Liver (tissue), 9 donors: ENCODE data around the gene SPP1. TPM values are rescaled to one million over a fixed set of nuclear protein-coding genes. Genes with fewer than 3 reads are reported as not detected.

Experiments
- DNase-seq: peaks from one replicate; pipeline ENCODE4 v3.0.0-alpha.2; 2017; ENCODE audit warnings: low spot score
- H3K27ac ChIP-seq, 2 donors: one replicate each; pipeline ENCODE4 v1.7.0; 2013; ENCODE audit warnings: inconsistent platforms in 2 of 2, low read length in 2 of 2, control low read depth in 1 of 2, low read depth in 1 of 2, mild to moderate bottlenecking in 1 of 2
- H3K27me3 ChIP-seq, 4 donors: one replicate each; pipeline versions ENCODE4 v1.6.1 to v1.7.0; 2013; ENCODE audit warnings: low read length in 3 of 4, inconsistent platforms in 1 of 4, mild to moderate bottlenecking in 1 of 4, moderate library complexity in 1 of 4; ENCODE audit not compliant: control insufficient read depth in 4 of 4, insufficient read depth in 4 of 4
- H3K36me3 ChIP-seq, 4 donors: one replicate each; pipeline versions ENCODE4 v1.6.1 to v1.7.0; 2013; ENCODE audit warnings: low read length in 3 of 4, mild to moderate bottlenecking in 3 of 4, low read depth in 1 of 4, moderate library complexity in 1 of 4; ENCODE audit not compliant: control insufficient read depth in 4 of 4, insufficient read depth in 3 of 4
- H3K4me1 ChIP-seq, 4 donors: one replicate each; pipeline versions ENCODE4 v1.6.1 to v1.7.0; 2013; ENCODE audit warnings: low read length in 3 of 4, mild to moderate bottlenecking in 3 of 4, moderate library complexity in 1 of 4; ENCODE audit not compliant: control insufficient read depth in 4 of 4, insufficient read depth in 4 of 4
- H3K4me3 ChIP-seq, 3 donors: one replicate each; pipeline versions ENCODE4 v1.6.1 to v1.7.0; 2013; ENCODE audit warnings: low read length in 3 of 3, control low read depth in 1 of 3, low read depth in 1 of 3, mild to moderate bottlenecking in 1 of 3
- H3K9ac ChIP-seq, 2 donors: one replicate each; pipeline ENCODE4 v1.7.0; 2013; ENCODE audit warnings: low read length in 2 of 2, mild to moderate bottlenecking in 2 of 2, moderate library complexity in 2 of 2, control low read depth in 1 of 2, low read depth in 1 of 2
- H3K9me3 ChIP-seq, 4 donors: one replicate each; pipeline versions ENCODE4 v1.6.1 to v1.7.0; 2013; ENCODE audit warnings: low read length in 3 of 4; ENCODE audit not compliant: control insufficient read depth in 4 of 4
- FOXA1 ChIP-seq: IDR thresholded peaks from 2 replicates; pipeline ENCODE4 v1.6.1; 2016; ENCODE audit warnings: antibody characterized with exemption
- HNF4A ChIP-seq, 2 donors: conservative IDR thresholded peaks; 2 replicates each; pipeline ENCODE4 v1.6.1; 2016; ENCODE audit warnings: antibody characterized with exemption in 2 of 2, mild to moderate bottlenecking in 2 of 2
- HNF4G ChIP-seq: IDR thresholded peaks from 2 replicates; pipeline ENCODE4 v1.6.1; 2016; ENCODE audit warnings: antibody characterized with exemption
- JUND ChIP-seq, 2 donors: IDR thresholded peaks; 2 replicates each; pipeline ENCODE4 v1.6.1; 2016; ENCODE audit warnings: antibody characterized with exemption in 2 of 2
- NR2F2 ChIP-seq: IDR thresholded peaks from 2 replicates; pipeline ENCODE4 v1.6.1; 2016; ENCODE audit warnings: antibody characterized with exemption
- RAD21 ChIP-seq, 2 donors: IDR thresholded peaks; 2 replicates each; pipeline ENCODE4 v1.6.1; 2016; ENCODE audit warnings: antibody characterized with exemption in 2 of 2, mild to moderate bottlenecking in 2 of 2
- RXRA ChIP-seq, 2 donors: IDR thresholded peaks; 2 replicates each; pipeline ENCODE4 v1.6.1; 2017 to 2018; ENCODE audit warnings: antibody characterized with exemption in 2 of 2, mild to moderate bottlenecking in 1 of 2
- SP1 ChIP-seq: IDR thresholded peaks from 2 replicates; pipeline ENCODE4 v1.6.1; 2018; ENCODE audit warnings: antibody characterized with exemption, mild to moderate bottlenecking
- TAF1 ChIP-seq: conservative IDR thresholded peaks from 2 replicates; pipeline ENCODE4 v1.6.1; 2016; ENCODE audit warnings: antibody characterized with exemption, mild to moderate bottlenecking
- WGBS: extraction: QIAGEN DNeasy Blood & Tissue Kit; methylation state at CpG from one replicate; pipeline ENCODE4 v1.1.7; 2013; 5-methylcytosine and 5-hydroxymethylcytosine counted together
- polyA plus RNA-seq, 2 donors: library from polyadenylated mRNA; stranded (reverse) in 1 of 2; unstranded in 1 of 2; fragments of 200-250 nt in 1 of 2; fragments of >200 nt in 1 of 2; fragmentation: Nextera tagmentation in 1 of 2; extraction: Ambion mirVana in 1 of 2; gene quantifications; one replicate each; pipeline versions ENCODE4 v1.2.1 to v1.2.3, GENCODE V29; 2013 to 2015
- total RNA-seq, 2 donors: library from RNA; depleted of rRNA; stranded (reverse); fragments of >200 nt; gene quantifications; one replicate each; pipeline ENCODE4 v1.2.3, GENCODE V29; 2014
- TF ChIP-seq, protein P1 (sequence below): fragments of 150-350 bp; IDR thresholded peaks from 2 replicates; pipeline ENCODE4 v1.5.1; 2017; ENCODE audit warnings: improper control_type of control experiment, low read depth, low read length; ENCODE audit not compliant: missing input control
- TF ChIP-seq, protein P2 (sequence below): IDR thresholded peaks from 2 replicates; pipeline ENCODE4 v1.6.1; 2016; ENCODE audit warnings: antibody characterized with exemption
- TF ChIP-seq, protein P3 (sequence below): IDR thresholded peaks from 2 replicates; pipeline ENCODE4 v1.6.1; 2016; ENCODE audit warnings: antibody characterized with exemption
- TF ChIP-seq, protein P4 (sequence below): IDR thresholded peaks from 2 replicates; pipeline ENCODE4 v1.6.1; 2016; ENCODE audit warnings: antibody characterized with exemption
- donor health status: healthy.
- donor health status: healthy.
- donor health status: healthy.
- donor health status: healthy.
- donor health status: healthy.

Gene SPP1
- total and polyA plus RNA-seq, 4 donors = 10.5 to 80.2 (median 27.5) TPM

DNA sequence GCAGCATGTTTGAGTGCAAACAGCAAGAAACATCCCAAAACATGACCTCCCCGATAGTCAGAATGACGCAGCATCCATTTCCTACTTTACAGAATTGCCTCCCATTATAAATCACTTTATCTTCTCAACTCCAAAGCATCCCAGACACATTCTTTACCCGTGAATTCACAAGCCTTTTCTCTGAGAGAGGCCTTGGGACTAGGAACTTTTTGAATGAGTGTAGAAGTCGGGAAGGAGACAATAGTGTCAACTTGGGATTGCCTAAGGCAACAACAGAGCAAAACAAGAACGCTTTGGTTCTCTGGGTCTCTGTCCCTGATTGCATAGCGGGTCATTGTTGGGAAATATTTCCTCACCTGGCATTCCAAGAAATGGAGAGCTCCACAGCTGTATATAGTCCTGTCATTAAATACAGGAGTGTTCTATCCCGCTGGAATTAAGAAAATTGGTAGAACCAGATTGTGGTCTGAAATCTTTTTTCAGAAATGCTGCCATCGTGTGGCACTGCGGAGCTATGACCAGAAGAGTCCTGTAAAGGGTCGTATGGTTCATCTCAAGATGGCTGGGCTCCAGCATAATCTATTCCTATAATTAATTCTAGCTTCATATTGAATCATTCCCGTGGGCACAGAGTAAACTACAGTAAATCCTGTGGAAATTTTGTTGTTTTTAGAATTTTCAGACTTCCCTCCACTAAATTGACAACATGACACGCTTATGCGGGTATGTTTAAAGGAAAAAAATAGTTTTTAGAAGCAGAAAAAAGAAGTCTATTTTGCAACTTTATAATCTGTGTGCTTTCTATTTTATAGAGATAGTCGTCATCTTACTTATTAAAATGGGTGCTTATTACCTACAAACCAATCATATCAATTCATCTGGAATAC, 2.0 kb upstream of the SPP1 start:
- H3K9me3 ChIP-seq = no peaks in the 10 kb centered on the region
- no peak overlapping the region for H3K27ac ChIP-seq
- peaks cover 0 to 8% (median 3%) of the 10 kb centered on the region in 4 donors for H3K4me1 ChIP-seq
- no peaks in the 10 kb centered on the region for H3K36me3 ChIP-seq
- H3K4me3 ChIP-seq = no peak overlapping the region
- DNase-seq = peak; percentile 46
- H3K27me3 ChIP-seq = no peaks in the 10 kb centered on the region
- no peak for TF ChIP-seq HNF4A (conservative IDR thresholded peaks at IDR 0.05)
- no peak for TF ChIP-seq TAF1
- TF ChIP-seq NR2F2 = peak; percentile 75
- TF ChIP-seq FOXA1 = no peak
- peak in 1 of 2 donors; percentile 38 for TF ChIP-seq RXRA (IDR thresholded peaks at IDR 0.05)
- TF ChIP-seq, protein P1, sequence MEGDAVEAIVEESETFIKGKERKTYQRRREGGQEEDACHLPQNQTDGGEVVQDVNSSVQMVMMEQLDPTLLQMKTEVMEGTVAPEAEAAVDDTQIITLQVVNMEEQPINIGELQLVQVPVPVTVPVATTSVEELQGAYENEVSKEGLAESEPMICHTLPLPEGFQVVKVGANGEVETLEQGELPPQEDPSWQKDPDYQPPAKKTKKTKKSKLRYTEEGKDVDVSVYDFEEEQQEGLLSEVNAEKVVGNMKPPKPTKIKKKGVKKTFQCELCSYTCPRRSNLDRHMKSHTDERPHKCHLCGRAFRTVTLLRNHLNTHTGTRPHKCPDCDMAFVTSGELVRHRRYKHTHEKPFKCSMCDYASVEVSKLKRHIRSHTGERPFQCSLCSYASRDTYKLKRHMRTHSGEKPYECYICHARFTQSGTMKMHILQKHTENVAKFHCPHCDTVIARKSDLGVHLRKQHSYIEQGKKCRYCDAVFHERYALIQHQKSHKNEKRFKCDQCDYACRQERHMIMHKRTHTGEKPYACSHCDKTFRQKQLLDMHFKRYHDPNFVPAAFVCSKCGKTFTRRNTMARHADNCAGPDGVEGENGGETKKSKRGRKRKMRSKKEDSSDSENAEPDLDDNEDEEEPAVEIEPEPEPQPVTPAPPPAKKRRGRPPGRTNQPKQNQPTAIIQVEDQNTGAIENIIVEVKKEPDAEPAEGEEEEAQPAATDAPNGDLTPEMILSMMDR = peak; percentile 89
- TF ChIP-seq, protein P2, sequence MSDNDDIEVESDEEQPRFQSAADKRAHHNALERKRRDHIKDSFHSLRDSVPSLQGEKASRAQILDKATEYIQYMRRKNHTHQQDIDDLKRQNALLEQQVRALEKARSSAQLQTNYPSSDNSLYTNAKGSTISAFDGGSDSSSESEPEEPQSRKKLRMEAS = no peak
- peak; percentile 86 to 92 for TF ChIP-seq RAD21 (IDR thresholded peaks at IDR 0.05)
- TF ChIP-seq, protein P3, sequence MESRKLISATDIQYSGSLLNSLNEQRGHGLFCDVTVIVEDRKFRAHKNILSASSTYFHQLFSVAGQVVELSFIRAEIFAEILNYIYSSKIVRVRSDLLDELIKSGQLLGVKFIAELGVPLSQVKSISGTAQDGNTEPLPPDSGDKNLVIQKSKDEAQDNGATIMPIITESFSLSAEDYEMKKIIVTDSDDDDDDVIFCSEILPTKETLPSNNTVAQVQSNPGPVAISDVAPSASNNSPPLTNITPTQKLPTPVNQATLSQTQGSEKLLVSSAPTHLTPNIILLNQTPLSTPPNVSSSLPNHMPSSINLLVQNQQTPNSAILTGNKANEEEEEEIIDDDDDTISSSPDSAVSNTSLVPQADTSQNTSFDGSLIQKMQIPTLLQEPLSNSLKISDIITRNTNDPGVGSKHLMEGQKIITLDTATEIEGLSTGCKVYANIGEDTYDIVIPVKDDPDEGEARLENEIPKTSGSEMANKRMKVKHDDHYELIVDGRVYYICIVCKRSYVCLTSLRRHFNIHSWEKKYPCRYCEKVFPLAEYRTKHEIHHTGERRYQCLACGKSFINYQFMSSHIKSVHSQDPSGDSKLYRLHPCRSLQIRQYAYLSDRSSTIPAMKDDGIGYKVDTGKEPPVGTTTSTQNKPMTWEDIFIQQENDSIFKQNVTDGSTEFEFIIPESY = no peak
- TF ChIP-seq HNF4G = no peak
- WGBS = 30% methylated on average over 14 of the region's 14 CpGs
- H3K9ac ChIP-seq = no peak overlapping the region

DNA sequence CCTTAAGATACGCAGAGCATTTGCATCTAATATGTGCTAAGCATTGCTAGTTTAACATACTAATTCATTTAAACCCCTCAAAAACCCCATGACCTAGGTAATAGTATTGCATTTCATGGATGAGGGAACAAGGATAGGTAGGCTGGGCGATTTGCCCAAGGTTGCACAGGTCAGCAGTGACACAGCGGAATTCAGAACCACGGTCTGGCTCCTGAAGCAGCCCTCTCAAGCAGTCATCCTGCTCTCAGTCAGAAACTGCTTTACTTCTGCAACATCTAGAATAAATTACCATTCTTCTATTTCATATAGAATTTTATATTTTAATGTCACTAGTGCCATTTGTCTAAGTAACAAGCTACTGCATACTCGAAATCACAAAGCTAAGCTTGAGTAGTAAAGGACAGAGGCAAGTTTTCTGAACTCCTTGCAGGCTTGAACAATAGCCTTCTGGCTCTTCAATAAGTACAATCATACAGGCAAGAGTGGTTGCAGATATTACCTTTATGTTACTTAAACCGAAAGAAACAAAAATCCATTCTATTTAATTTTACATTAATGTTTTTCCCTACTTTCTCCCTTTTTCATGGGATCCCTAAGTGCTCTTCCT, 555 bp upstream of the SPP1 start:
- Histone ChIP-seq H3K9me3 (no peaks in the 10 kb centered on the region), H3K4me1 (peaks cover 0 to 8% (median 3%) of the 10 kb centered on the region in 4 donors), H3K4me3 (no peak overlapping the region), H3K27me3 (no peaks in the 10 kb centered on the region), H3K36me3 (no peaks in the 10 kb centered on the region), H3K27ac (no peak overlapping the region), H3K9ac (no peak overlapping the region)
- DNase-seq = no peak
- TF ChIP-seq RXRA (IDR thresholded peaks at IDR 0.05) = peak; percentile 40 to 45
- peak in 1 of 2 donors; percentile 19 for TF ChIP-seq JUND (IDR thresholded peaks at IDR 0.05)
- TF ChIP-seq RAD21 (IDR thresholded peaks at IDR 0.05) = peak; percentile 25 to 55
- TF ChIP-seq, protein P4, sequence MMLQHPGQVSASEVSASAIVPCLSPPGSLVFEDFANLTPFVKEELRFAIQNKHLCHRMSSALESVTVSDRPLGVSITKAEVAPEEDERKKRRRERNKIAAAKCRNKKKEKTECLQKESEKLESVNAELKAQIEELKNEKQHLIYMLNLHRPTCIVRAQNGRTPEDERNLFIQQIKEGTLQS = no peak
- peak; percentile 35 for TF ChIP-seq HNF4A (conservative IDR thresholded peaks at IDR 0.05)
- TF ChIP-seq NR2F2 = peak; percentile 67
- TF ChIP-seq SP1 = no peak
- WGBS = 50% methylated on average over 6 of the region's 6 CpGs
